BJ (cell line): Measurements from ENCODE around the gene MARCHF6. TPM values are rescaled to one million over a fixed set of nuclear protein-coding genes. Genes with fewer than 3 reads are reported as not detected.

Experiments
- CTCF ChIA-PET: fragments of 350-600 bp; formaldehyde crosslinking; extraction: SDS; loops from one replicate; lab custom pipeline; 2021; ENCODE audit warnings: antibody characterized with exemption, inconsistent platforms; lab: Yijun Ruan, JAX
- POLR2A ChIA-PET: fragments of 300-600 bp; sonication (Branson Sonifier 250); formaldehyde crosslinking; extraction: SDS; loops from one replicate; lab custom pipeline; 2021; ENCODE audit warnings: antibody characterized with exemption; lab: Charles Lee
- DNase-seq: peaks from one replicate; pipeline ENCODE4 v3.0.0-alpha.2; 2011; ENCODE audit warnings: low read depth
- H3K27me3 ChIP-seq: 2 replicates; pipeline ENCODE4 v1.6.0; 2011; ENCODE audit warnings: low read length; ENCODE audit not compliant: control insufficient read depth, insufficient read depth
- H3K36me3 ChIP-seq: 2 replicates; pipeline ENCODE4 v1.5.1; 2011; ENCODE audit warnings: low read length; ENCODE audit not compliant: control insufficient read depth, insufficient read depth
- H3K4me3 ChIP-seq: 2 replicates; pipeline ENCODE4 v1.5.1; 2011; ENCODE audit warnings: low read depth, mild to moderate bottlenecking, control low read depth, low read length
- polyA plus RNA-seq: library from polyadenylated mRNA; depleted of rRNA; stranded (reverse); fragments of >200 nt; gene quantifications from 2 replicates; pipeline ENCODE4 v1.2.3, GENCODE V29; 2011
- TF ChIP-seq, protein P1 (sequence below): IDR thresholded peaks from 2 replicates; pipeline ENCODE4 v1.5.1; 2011; ENCODE audit warnings: low read depth, mild to moderate bottlenecking, control low read depth, inconsistent platforms, low read length, moderate library complexity; ENCODE audit not compliant: insufficient read depth

MARCHF6 gene
- polyA plus RNA-seq, 1 experiment: 110 TPM

DNA sequence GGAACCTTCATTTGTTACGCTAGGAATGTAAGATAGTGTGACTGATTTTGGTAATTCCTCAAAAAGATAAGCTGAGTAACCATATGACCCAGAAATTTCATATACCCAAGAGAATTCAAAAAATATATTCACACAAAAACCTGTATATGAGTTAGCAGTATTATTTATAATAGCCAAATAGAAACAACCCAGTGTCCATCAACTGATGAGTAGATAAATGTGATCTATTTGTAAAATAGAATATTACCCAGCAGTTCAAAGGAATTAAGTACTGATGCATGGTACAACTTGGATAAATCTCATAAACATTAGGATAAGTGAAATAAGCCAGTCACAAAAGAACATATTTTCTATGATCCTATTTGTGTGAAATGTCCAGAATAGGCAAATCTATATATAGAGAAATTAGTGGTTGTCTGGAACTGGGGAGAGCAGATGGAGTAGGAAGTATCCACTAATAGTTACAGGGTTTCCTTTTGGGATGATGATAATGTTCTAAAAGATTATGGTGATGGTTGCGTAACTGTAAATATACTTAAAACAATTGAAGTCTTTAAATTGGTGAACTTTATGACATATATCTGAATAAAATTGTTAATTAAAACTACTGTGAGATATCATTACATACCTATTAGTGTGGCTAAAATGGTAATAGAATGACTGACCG, 10.2 kb downstream of the MARCHF6 start:
- POLR2A ChIA-PET: interaction anchor here (0.6 kb wide), 1 partner anchor 18 kb away, joined by 3 read pairs; no protein-coding TSS in a partner anchor
- Histone ChIP-seq H3K36me3 (peaks cover 1% of the 10 kb centered on the region), H3K27me3 (no peaks in the 10 kb centered on the region), H3K4me3 (no peak overlapping the region)
- DNase-seq: no peak
- CTCF ChIA-PET: interaction anchor here (1.0 to 1.6 kb wide), 3 partner anchors 12 to 24 kb away, joined by 3 read pairs; no protein-coding TSS in a partner anchor
- TF ChIP-seq, protein P1, sequence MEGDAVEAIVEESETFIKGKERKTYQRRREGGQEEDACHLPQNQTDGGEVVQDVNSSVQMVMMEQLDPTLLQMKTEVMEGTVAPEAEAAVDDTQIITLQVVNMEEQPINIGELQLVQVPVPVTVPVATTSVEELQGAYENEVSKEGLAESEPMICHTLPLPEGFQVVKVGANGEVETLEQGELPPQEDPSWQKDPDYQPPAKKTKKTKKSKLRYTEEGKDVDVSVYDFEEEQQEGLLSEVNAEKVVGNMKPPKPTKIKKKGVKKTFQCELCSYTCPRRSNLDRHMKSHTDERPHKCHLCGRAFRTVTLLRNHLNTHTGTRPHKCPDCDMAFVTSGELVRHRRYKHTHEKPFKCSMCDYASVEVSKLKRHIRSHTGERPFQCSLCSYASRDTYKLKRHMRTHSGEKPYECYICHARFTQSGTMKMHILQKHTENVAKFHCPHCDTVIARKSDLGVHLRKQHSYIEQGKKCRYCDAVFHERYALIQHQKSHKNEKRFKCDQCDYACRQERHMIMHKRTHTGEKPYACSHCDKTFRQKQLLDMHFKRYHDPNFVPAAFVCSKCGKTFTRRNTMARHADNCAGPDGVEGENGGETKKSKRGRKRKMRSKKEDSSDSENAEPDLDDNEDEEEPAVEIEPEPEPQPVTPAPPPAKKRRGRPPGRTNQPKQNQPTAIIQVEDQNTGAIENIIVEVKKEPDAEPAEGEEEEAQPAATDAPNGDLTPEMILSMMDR: no peak

DNA sequence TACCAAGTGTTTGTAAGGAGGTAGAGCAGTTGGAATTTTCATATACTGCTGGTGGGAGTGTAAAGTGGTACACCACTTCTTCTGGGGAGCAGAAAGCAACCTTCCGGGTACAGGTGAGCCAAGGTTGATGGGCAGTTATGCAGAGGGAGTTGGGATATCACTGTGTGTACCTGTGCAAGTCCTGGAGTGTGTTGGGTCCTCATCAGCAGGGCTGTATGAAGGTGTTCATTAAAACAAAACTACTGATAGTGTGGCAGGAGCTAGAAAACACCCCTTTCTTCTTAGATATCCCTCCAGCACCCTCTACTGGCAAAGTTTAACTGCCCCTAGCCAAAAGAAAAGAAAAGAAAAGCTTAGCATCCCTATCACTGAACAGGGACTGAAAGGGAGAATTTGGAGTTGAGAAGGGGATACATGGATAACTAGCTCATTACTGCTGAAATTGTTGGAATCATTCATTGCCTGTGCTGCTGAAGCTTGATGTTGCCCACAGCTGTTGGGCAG, 10.7 kb downstream of the MARCHF6 start:
- TF ChIP-seq, protein P1: no peak; the same call in 1 of the 2 replicates
- DNase-seq: no peak
- H3K4me3 ChIP-seq: no peak overlapping the region
- no peaks in the 10 kb centered on the region for H3K27me3 ChIP-seq
- CTCF ChIA-PET: interaction anchor here (1.0 to 2.2 kb wide), 5 partner anchors 12 to 100 kb away, joined by 3 to 8 read pairs (median 3); no protein-coding TSS in a partner anchor
- POLR2A ChIA-PET: no interaction called here
- peaks cover 1% of the 10 kb centered on the region for H3K36me3 ChIP-seq

DNA sequence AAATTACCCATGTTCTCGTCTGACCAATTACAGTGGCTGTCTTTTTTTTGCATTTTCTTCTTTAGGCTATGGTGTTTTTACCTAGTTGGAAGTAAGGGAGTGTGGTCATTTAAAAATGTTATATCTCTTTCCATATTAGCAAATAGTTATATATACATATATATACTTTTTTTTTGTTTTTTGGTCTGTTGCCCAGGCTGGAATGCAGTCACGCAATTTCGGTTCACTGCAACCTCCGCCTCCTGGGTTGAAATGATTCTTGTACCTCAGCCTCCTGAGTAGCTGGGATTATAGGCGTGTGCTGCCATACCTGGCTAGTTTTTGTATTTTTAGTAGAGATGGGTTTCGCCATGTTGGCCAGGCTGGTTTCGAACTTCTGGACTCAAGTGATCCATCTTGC, 12.3 kb downstream of the MARCHF6 start:
- TF ChIP-seq, protein P1: no peak
- peaks cover 1% of the 10 kb centered on the region for H3K36me3 ChIP-seq
- ChIA-PET CTCF (interaction anchor here (1.4 to 2.2 kb wide), 2 partner anchors 8 to 82 kb away, joined by 4 to 8 read pairs; no protein-coding TSS in a partner anchor), POLR2A (no interaction called here)
- DNase-seq: no peak
- no peaks in the 10 kb centered on the region for H3K27me3 ChIP-seq
- no peak overlapping the region for H3K4me3 ChIP-seq

DNA sequence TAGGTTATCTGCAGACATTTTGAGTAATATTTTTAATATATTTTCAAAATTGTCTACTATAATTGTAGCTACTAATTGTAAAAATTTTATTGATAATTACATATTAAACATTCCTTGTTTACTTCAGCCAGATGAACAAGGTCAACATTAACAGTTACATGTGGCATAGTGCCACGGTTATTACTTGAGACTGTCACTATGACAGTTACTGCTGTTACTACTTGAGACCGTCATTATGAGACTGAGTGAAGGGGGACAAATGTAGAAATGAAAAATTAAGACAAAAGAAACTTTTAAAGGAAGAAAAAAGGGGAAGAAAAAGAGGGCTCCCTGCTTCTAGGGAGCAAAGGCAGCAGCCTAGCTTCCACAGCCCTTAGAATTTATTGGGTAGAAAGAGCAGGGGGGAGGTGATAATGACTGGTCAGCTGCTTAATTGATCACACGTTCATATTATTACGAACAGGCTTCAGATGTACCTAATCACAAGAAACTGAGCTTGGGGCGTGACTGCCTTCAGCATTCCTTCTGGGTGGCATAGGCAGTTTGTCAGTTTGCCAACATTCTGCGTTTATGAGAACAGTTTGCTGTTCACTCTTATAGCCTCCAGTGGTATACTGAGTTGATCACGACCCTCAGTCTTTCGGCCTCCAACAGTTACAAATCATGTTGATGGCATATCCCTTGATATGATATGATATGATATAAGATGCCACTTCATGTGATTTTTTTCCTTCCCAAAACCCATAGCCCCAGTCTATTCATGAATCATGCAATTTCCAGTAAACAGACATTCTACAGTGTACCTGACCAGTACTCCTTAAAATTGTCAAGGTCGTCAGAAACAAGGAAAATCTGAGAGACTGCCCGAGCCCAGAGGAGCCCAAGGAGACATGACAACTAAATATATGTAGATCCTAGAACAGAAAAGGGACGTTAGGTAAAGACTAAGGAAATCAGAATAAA, 13.1 kb downstream of the MARCHF6 start:
- POLR2A ChIA-PET: interaction anchor here (0.5 kb wide), 1 partner anchor 14 kb away, joined by 5 read pairs; no protein-coding TSS in a partner anchor
- no peaks in the 10 kb centered on the region for H3K27me3 ChIP-seq
- H3K36me3 ChIP-seq: peaks cover 1% of the 10 kb centered on the region
- CTCF ChIA-PET: interaction anchor here (0.8 to 2.2 kb wide), 3 partner anchors 9 to 83 kb away, joined by 3 to 8 read pairs (median 4); no protein-coding TSS in a partner anchor
- no peak overlapping the region for H3K4me3 ChIP-seq
- TF ChIP-seq, protein P1: no peak
- no peak for DNase-seq
